HepG2 (cell line): Measurements from ENCODE around the gene MAT2A. TPM values are rescaled to one million over a fixed set of nuclear protein-coding genes. Genes with fewer than 3 reads are reported as not detected.
A peak's percentile ranks its signal among the peaks of the same experiment; 100 is the strongest.

Experiments used
- ATF3 ChIP-seq: sonication (generic); formaldehyde crosslinking; IDR thresholded peaks from 2 replicates; pipeline ENCODE4 v1.4.0; 2020; ENCODE audit warnings: missing genetic modification reagents
- KLF16 ChIP-seq, 2 experiments: sonication (generic) in 1 of 2; formaldehyde crosslinking in 1 of 2; IDR thresholded peaks; 2 replicates each; pipeline versions ENCODE4 v1.6.1 to v1.8.0; 2016 to 2023; ENCODE audit warnings: missing genetic modification reagents in 2 of 2, missing compliant biosample characterization in 1 of 2
- MIER3 ChIP-seq: IDR thresholded peaks from 2 replicates; pipeline ENCODE4 v1.6.1; 2016; ENCODE audit warnings: missing compliant biosample characterization, borderline replicate concordance
- NR1H2 ChIP-seq: sonication (generic); formaldehyde crosslinking; IDR thresholded peaks from 2 replicates; pipeline ENCODE4 v1.8.1; 2022; ENCODE audit warnings: low read depth, missing genetic modification reagents, borderline replicate concordance
- NR2F2 ChIP-seq: IDR thresholded peaks from 2 replicates; pipeline ENCODE4 v1.6.1; 2012; ENCODE audit warnings: low read depth, inconsistent platforms, borderline replicate concordance
- PRDM4 ChIP-seq: sonication (generic); formaldehyde crosslinking; IDR thresholded peaks from 2 replicates; pipeline ENCODE4 v1.9.0; 2021; ENCODE audit warnings: missing genetic modification reagents, borderline replicate concordance
- SOX6 ChIP-seq, 2 experiments: fragments of 450-650 bp in 1 of 2; sonication (generic) in 1 of 2; formaldehyde crosslinking in 1 of 2; IDR thresholded peaks; 2 replicates each; pipeline versions ENCODE4 v1.4.0 to v1.6.1; 2017 to 2020; ENCODE audit warnings: antibody characterized with exemption in 1 of 2, mild to moderate bottlenecking in 1 of 2, missing genetic modification reagents in 1 of 2
- STAT6 ChIP-seq: sonication (generic); formaldehyde crosslinking; IDR thresholded peaks from 2 replicates; pipeline ENCODE4 v1.4.0; 2020; ENCODE audit warnings: missing genetic modification reagents, mild to moderate bottlenecking, borderline replicate concordance
- TEAD3 ChIP-seq: optimal IDR thresholded peaks from 2 replicates; pipeline ENCODE3; 2016; ENCODE audit warnings: borderline replicate concordance
- THAP7 ChIP-seq: sonication (generic); formaldehyde crosslinking; IDR thresholded peaks from 2 replicates; pipeline ENCODE4 v1.8.1; 2023; ENCODE audit warnings: mild to moderate bottlenecking, missing genetic modification reagents
- ZBTB7A ChIP-seq: sonication (generic); formaldehyde crosslinking; IDR thresholded peaks from 2 replicates; pipeline ENCODE4 v1.8.0; 2022; ENCODE audit warnings: mild to moderate bottlenecking, missing genetic modification reagents
- ZMYM3 ChIP-seq: sonication (generic); formaldehyde crosslinking; IDR thresholded peaks from 2 replicates; pipeline ENCODE4 v1.5.1; 2020; ENCODE audit warnings: mild to moderate bottlenecking, missing genetic modification reagents
- ZNF280D ChIP-seq: sonication (generic); formaldehyde crosslinking; IDR thresholded peaks from 2 replicates; pipeline ENCODE4 v1.5.1; 2020; ENCODE audit warnings: mild to moderate bottlenecking, missing genetic modification reagents
- ZNF512 ChIP-seq: sonication (generic); formaldehyde crosslinking; IDR thresholded peaks from 2 replicates; pipeline ENCODE4 v1.4.0; 2020; ENCODE audit warnings: mild to moderate bottlenecking, missing genetic modification reagents
- ZNF557 ChIP-seq: sonication (generic); formaldehyde crosslinking; IDR thresholded peaks from 2 replicates; pipeline ENCODE4 v1.4.0; 2020; ENCODE audit warnings: missing genetic modification reagents
- ZSCAN29 ChIP-seq: sonication (generic); formaldehyde crosslinking; conservative IDR thresholded peaks from 2 replicates; pipeline ENCODE4 v1.4.0; 2020; ENCODE audit warnings: mild to moderate bottlenecking, missing genetic modification reagents
- polyA plus RNA-seq, 8 experiments: library from polyadenylated mRNA; depleted of rRNA in 3 of 8; stranded (reverse) in 7 of 8; unstranded in 1 of 8; fragments of >200 nt; fragmentation: Illumina TruSeq in 4 of 8; extraction: Trizol in 4 of 8; gene quantifications; 2 replicates each; pipeline versions ENCODE4 v1.2.1 to v1.2.3, GENCODE V29; 2011 to 2016; ENCODE audit warnings: low read depth in 4 of 8, missing spikeins in 1 of 8, mixed read lengths in 1 of 8; ENCODE audit not compliant: insufficient read depth in 1 of 8
- total RNA-seq, 5 experiments: library from RNA; depleted of rRNA; stranded (reverse); fragments of >200 nt; fragmentation: Illumina TruSeq; extraction: Trizol; gene quantifications; 2 replicates each; pipeline ENCODE4 v1.2.3, GENCODE V29; 2016; ENCODE audit warnings: low read depth in 1 of 5

MAT2A gene
- total and polyA plus RNA-seq, 2 of the 13 experiments (the other 11 are each of a cell fraction or from before 2014, with no cell fraction given): 155 to 331 TPM

- TF ChIP-seq PRDM4 (CRISPR knock-in tag) (no peak), THAP7 (CRISPR knock-in tag) (no peak), ZMYM3 (peak; percentile 61; the same call in 1 of the 2 replicates), ZBTB7A (CRISPR knock-in tag) (no peak), ZNF557 (no peak), NR1H2 (no peak), MIER3 (CRISPR knock-in tag) (0 out of 2 replicates have a peak, but pooled peaks have one; percentile 37), ZNF280D (CRISPR knock-in tag) (no peak), KLF16 (CRISPR knock-in tag; IDR thresholded peaks at IDR 0.05) (peak in 1 of 2 experiments; percentile 54; a peak in 1 of 4 replicates), STAT6 (CRISPR knock-in tag) (peak; percentile 75; the same call in 1 of the 2 replicates), SOX6 (IDR thresholded peaks at IDR 0.05) (no peak), SOX6 (CRISPR knock-in tag; IDR thresholded peaks at IDR 0.05) (peak; percentile 69), NR2F2 (peak; percentile 75), ATF3 (CRISPR knock-in tag) (no peak), ZSCAN29 (no peak), TEAD3 (CRISPR knock-in tag) (no peak), ZNF512 (CRISPR knock-in tag) (no peak; the same call in 1 of the 2 replicates)
Observed at GRCh38 chr2:85589982-85590791, 51.2 kb downstream of the MAT2A start (continued).
